GM12878 (cell line): ENCODE results near the gene PUSL1. TPM values are rescaled to one million over a fixed set of nuclear protein-coding genes. Genes with fewer than 3 reads are reported as not detected.

Source experiments
- ATAC-seq: fragments of 200-7000 bp; cut with Tn5 transposase; 3 replicates; pipeline ENCODE4 v1.9.1; 2020; ENCODE audit warnings: mild to moderate bottlenecking, moderate library complexity
- BruUV-seq: library from RNA; stranded (reverse); fragments of 400-500 nt; replicated peaks from 2 replicates; lab custom pipeline; 2021; lab: Mats Ljungman, UMichigan
- CTCF ChIA-PET: fragments of 300-600 bp; sonication (Branson Sonifier 250); formaldehyde crosslinking; extraction: SDS; loops from one replicate; lab custom pipeline; 2021; ENCODE audit warnings: inconsistent platforms; lab: Yijun Ruan, JAX
- POLR2A ChIA-PET: fragments of 350-600 bp; formaldehyde crosslinking; extraction: SDS; loops from one replicate; lab custom pipeline; 2021; ENCODE audit warnings: inconsistent platforms; lab: Charles Lee
- RAD21 ChIA-PET: fragments of 300-600 bp; sonication (Branson Sonifier 250); formaldehyde crosslinking; loops from one replicate; lab custom pipeline; 2023; ENCODE audit warnings: antibody characterized with exemption; ENCODE audit not compliant: unreplicated experiment; lab: Charles Lee
- SMC1A ChIA-PET: fragments of 300-600 bp; sonication (Branson Sonifier 250); formaldehyde crosslinking; loops from one replicate; lab custom pipeline; 2023; ENCODE audit not compliant: unreplicated experiment, uncharacterized antibody; lab: Charles Lee
- DNase-seq: peaks from one replicate; pipeline ENCODE4 v3.0.0-alpha.2; 2011; ENCODE audit warnings: low read depth, low spot score
- FAIRE-seq: peaks from 3 replicates; lab custom pipeline; 2011; peaks lifted over from hg19 to GRCh38; lab: Jason Lieb, UNC
- H2AFZ ChIP-seq: 2 replicates; pipeline ENCODE4 v1.6.0; 2011; ENCODE audit warnings: low read depth, low read length, control low read depth; ENCODE audit not compliant: control insufficient read depth
- H3K27ac ChIP-seq: 2 replicates; pipeline ENCODE4 v1.5.1; 2011; ENCODE audit warnings: control low read depth; ENCODE audit not compliant: control insufficient read depth, insufficient read depth
- H3K27me3 ChIP-seq, 2 experiments: replicated peaks in 1 of 2; 2 replicates each; pipeline versions ENCODE4 v1.6.0 to v1.6.1; 2011; ENCODE audit warnings: low read length in 1 of 2; ENCODE audit not compliant: control insufficient read depth in 2 of 2, insufficient read depth in 2 of 2
- H3K36me3 ChIP-seq, 2 experiments: 2 replicates each; pipeline ENCODE4 v1.5.1; 2011; ENCODE audit warnings: low read length in 1 of 2; ENCODE audit not compliant: control insufficient read depth in 2 of 2, insufficient read depth in 2 of 2
- H3K4me1 ChIP-seq: 2 replicates; pipeline ENCODE4 v1.6.1; 2011; ENCODE audit warnings: mild to moderate bottlenecking, low read length, moderate library complexity, mixed read lengths; ENCODE audit not compliant: control insufficient read depth, insufficient read depth
- H3K4me2 ChIP-seq: 2 replicates; pipeline ENCODE4 v1.6.0; 2011; ENCODE audit warnings: control low read depth; ENCODE audit not compliant: control insufficient read depth, insufficient read depth
- H3K4me3 ChIP-seq: fragments of 200-600 bp; sonication (generic); 2 replicates; pipeline ENCODE4 v1.5.1; 2016
- H3K79me2 ChIP-seq: 2 replicates; pipeline ENCODE4 v1.6.0; 2011; ENCODE audit warnings: low read length; ENCODE audit not compliant: control insufficient read depth, insufficient read depth
- H3K9ac ChIP-seq: 2 replicates; pipeline ENCODE4 v1.8.0; 2011; ENCODE audit warnings: low read length, control low read depth, mixed read lengths; ENCODE audit not compliant: control insufficient read depth, insufficient read depth
- H3K9me3 ChIP-seq: replicated peaks from 3 replicates; pipeline ENCODE4 v1.5.1; 2011; ENCODE audit warnings: mild to moderate bottlenecking, low read length; ENCODE audit not compliant: control insufficient read depth, insufficient read depth
- H4K20me1 ChIP-seq: 2 replicates; pipeline ENCODE4 v1.6.0; 2011; ENCODE audit not compliant: control insufficient read depth, insufficient read depth
- BCL3 ChIP-seq: IDR thresholded peaks from 2 replicates; pipeline ENCODE4 v1.6.1; 2011; ENCODE audit warnings: borderline replicate concordance, low read depth, mild to moderate bottlenecking, moderate library complexity, low read length; ENCODE audit not compliant: insufficient read depth, poor library complexity, severe bottlenecking
- CREB1 ChIP-seq: IDR thresholded peaks from 2 replicates; pipeline ENCODE4 v1.6.1; 2012; ENCODE audit warnings: low read depth, mild to moderate bottlenecking, inconsistent platforms
- POLR2A ChIP-seq: IDR thresholded peaks from 2 replicates; pipeline ENCODE4 v1.6.1; 2011; ENCODE audit warnings: low read depth, mild to moderate bottlenecking, low read length
- POLR2AphosphoS5 ChIP-seq: IDR thresholded peaks from 2 replicates; pipeline ENCODE4 v1.6.1; 2011; ENCODE audit warnings: mild to moderate bottlenecking, low read length, inconsistent platforms
- POU2F2 ChIP-seq: IDR thresholded peaks from 3 replicates; pipeline ENCODE4 v1.6.1; 2011; ENCODE audit warnings: low read depth, mild to moderate bottlenecking, low read length, borderline replicate concordance
- TARDBP ChIP-seq: IDR thresholded peaks from 2 replicates; pipeline ENCODE4 v1.6.1; 2016; ENCODE audit warnings: borderline replicate concordance
- TCF3 ChIP-seq: IDR thresholded peaks from 2 replicates; pipeline ENCODE4 v1.6.1; 2012; ENCODE audit warnings: low read depth, mild to moderate bottlenecking, low read length, borderline replicate concordance; ENCODE audit not compliant: insufficient read depth
- ZNF622 ChIP-seq: fragments of 450-650 bp; IDR thresholded peaks from 2 replicates; pipeline ENCODE4 v1.6.1; 2017; ENCODE audit warnings: mild to moderate bottlenecking, inconsistent platforms
- WGBS: methylation state at CpG from one replicate; pipeline ENCODE4 v1.1.6; 2016; ENCODE audit warnings: low lambda C conversion rate; ENCODE audit not compliant: insufficient replicate concordance, insufficient coverage; ENCODE audit errors: missing lambda C conversion rate; 5-methylcytosine and 5-hydroxymethylcytosine counted together
- in situ Hi-C: fragments of 300-500 bp; cut with MboI; formaldehyde crosslinking; loops from 9 replicates; pipeline ENCODE4 v1.14.3; 2018; ENCODE audit warnings: mixed read lengths
- intact Hi-C: fragments of 100-400 bp; cut with micrococcal nuclease; formaldehyde crosslinking; loops from one replicate; pipeline ENCODE4 v1.14.2; 2022; ENCODE audit not compliant: unreplicated experiment
- polyA plus RNA-seq, 11 experiments: library from polyadenylated mRNA; depleted of rRNA in 4 of 11; unstranded in 6 of 11; stranded (reverse) in 5 of 11; fragments of >200 nt; fragmentation: Nextera tagmentation in 4 of 11; fragmentation: Illumina TruSeq in 1 of 11; extraction: Ambion mirVana in 4 of 11; extraction: Trizol in 1 of 11; gene quantifications; 1 replicate in 1 of 11; 2 replicates in 10 of 11; pipeline versions ENCODE4 v1.2.1 to v1.2.3, GENCODE V29; 2011 to 2016; ENCODE audit warnings: inconsistent platforms in 2 of 11, missing spikeins in 2 of 11, low read depth in 1 of 11
- total RNA-seq, 4 experiments: library from RNA; depleted of rRNA in 3 of 4; stranded (reverse); fragments of >200 nt in 3 of 4; fragmentation: Illumina TruSeq in 1 of 4; extraction: Trizol in 1 of 4; gene quantifications; 2 replicates each; pipeline versions ENCODE4 v1.2.1 to v1.2.3, GENCODE V29; 2013 to 2021

Gene PUSL1
- total and polyA plus RNA-seq, 10 of the 15 experiments (the other 5 are each of a cell fraction or from before 2014, with no cell fraction given), result 0.16 to 28.4 (median 15.1) TPM

- H3K27ac ChIP-seq, result no peak overlapping the region
- intact Hi-C loops (no loop called here), in situ Hi-C loops (no loop called here)
- H4K20me1 ChIP-seq, result no peaks in the 10 kb centered on the region
- ChIA-PET POLR2A (no interaction called here), CTCF (no interaction called here), RAD21 (no interaction called here), SMC1A (no interaction called here)
- H3K79me2 ChIP-seq, result peaks cover 12% of the 10 kb centered on the region
- no TSS peak for BruUV-seq
- H3K27me3 ChIP-seq, result no peaks in the 10 kb centered on the region
- FAIRE-seq, result no peak
- WGBS, result 95% methylated on average over 58 of the region's 58 CpGs
- H3K4me1 ChIP-seq, result peaks cover 5% of the 10 kb centered on the region; the same call in 1 of the 2 replicates
- DNase-seq, result no peak
- no peak overlapping the region for H3K4me3 ChIP-seq
- H3K9me3 ChIP-seq, result no peaks in the 10 kb centered on the region
- no peak overlapping the region for H3K4me2 ChIP-seq
- H3K36me3 ChIP-seq, result no peaks in the 10 kb centered on the region
- no peak overlapping the region for H2AFZ ChIP-seq
- peak; percentile 75 for TF ChIP-seq TCF3
- peak; percentile 9; the same call in 1 of the 3 replicates for TF ChIP-seq POU2F2
- TF ChIP-seq BCL3, result peak; percentile 96
- TF ChIP-seq ZNF622, result no peak
- peak; percentile 60 for TF ChIP-seq TARDBP
- peak; percentile 26; the same call in 1 of the 2 replicates for TF ChIP-seq POLR2AphosphoS5
- peak; percentile 65 for TF ChIP-seq POLR2A
- no peak for TF ChIP-seq CREB1
- TF ChIP-seq, all 136 proteins: peak for 6
- no peak for ATAC-seq
- H3K9ac ChIP-seq, result no peak overlapping the region
Observed at GRCh38 chr1:1329304-1330210, 21.2 kb downstream of the PUSL1 start.
